Ammon's horn (tissue), 1 donor: ENCODE measurements around the gene VNN1.
A peak's percentile ranks its signal among the peaks of the same experiment; 100 is the strongest.
"Not testable (repeated sequence)": the region's sequence is repeated elsewhere in the genome, so short reads cannot be mapped to it uniquely, and the experiment has no call there.

ENCODE experiments used
- DNase-seq: peaks from one replicate; pipeline ENCODE4 v3.0.0-alpha.2; 2016; ENCODE audit warnings: low spot score

The VNN1 gene

GRCh38 chr6:132725471-132725870, 11.6 kb upstream of the VNN1 start:
- DNase-seq: no peak

- DNase-seq: no peak
Measured at GRCh38 chr6:132719736-132720448, 6.0 kb upstream of the VNN1 start.

GRCh38 chr6:132715881-132716637, 2.2 kb upstream of the VNN1 start:
- no peak for DNase-seq

GRCh38 chr6:132715204-132715603, 1.3 kb upstream of the VNN1 start:
- DNase-seq: peak; percentile 83

- no peak for DNase-seq
Measured at GRCh38 chr6:132714160-132714559, 305 bp upstream of the VNN1 start.

- DNase-seq: no peak
Measured at GRCh38 chr6:132712366-132712765, 1.5 kb downstream of the VNN1 start.

- no peak for DNase-seq
Measured at GRCh38 chr6:132708771-132709170, 5.1 kb downstream of the VNN1 start.

GRCh38 chr6:132708002-132708401, 5.9 kb downstream of the VNN1 start:
- DNase-seq: no peak

GRCh38 chr6:132706756-132707155, 7.1 kb downstream of the VNN1 start:
- not testable (repeated sequence) for DNase-seq

- no peak for DNase-seq
Measured at GRCh38 chr6:132703936-132704335, 9.9 kb downstream of the VNN1 start.

- DNase-seq: no peak
Measured at GRCh38 chr6:132698608-132699007, 15.2 kb downstream of the VNN1 start.

- no peak for DNase-seq
Measured at GRCh38 chr6:132695773-132696172, 18.1 kb downstream of the VNN1 start.

GRCh38 chr6:132693478-132693877, 20.4 kb downstream of the VNN1 start:
- DNase-seq: no peak

GRCh38 chr6:132690678-132691077, 23.2 kb downstream of the VNN1 start:
- DNase-seq: no peak

GRCh38 chr6:132687306-132687705, 26.5 kb downstream of the VNN1 start:
- DNase-seq: no peak

- no peak for DNase-seq
Measured at GRCh38 chr6:132686531-132686930, 27.3 kb downstream of the VNN1 start.

- no peak for DNase-seq
Measured at GRCh38 chr6:132685009-132685408, 28.8 kb downstream of the VNN1 start.

GRCh38 chr6:132684272-132684671, 29.6 kb downstream of the VNN1 start:
- DNase-seq: no peak

GRCh38 chr6:132683543-132683942, 30.3 kb downstream of the VNN1 start:
- peak; percentile 40 for DNase-seq

GRCh38 chr6:132679094-132679493, 34.8 kb downstream of the VNN1 start:
- not testable (repeated sequence) for DNase-seq

GRCh38 chr6:132675749-132676148, 38.1 kb downstream of the VNN1 start:
- DNase-seq: no peak

GRCh38 chr6:132675002-132675401, 38.9 kb downstream of the VNN1 start:
- DNase-seq: no peak

- DNase-seq: no peak
Measured at GRCh38 chr6:132673376-132674094, 40.3 kb downstream of the VNN1 start.
